ENCODE measurements around the gene SOX15. TPM values are rescaled to one million over a fixed set of nuclear protein-coding genes. Genes with fewer than 3 reads are reported as not detected.
"Not testable (repeated sequence)": the region's sequence is repeated elsewhere in the genome, so short reads cannot be mapped to it uniquely, and the experiment has no call there.

The SOX15 gene
- total and polyA plus RNA-seq, 2 experiments from 2014 or later = 0.71 TPM; not detected in 1

GRCh38 chr17:7627250-7628121 lies 37.6 kb upstream of the SOX15 start, which contains the start of gene SAT2:
Gene SAT2, minus strand, starts transcription at chr17:7627821. Its CDS starts 186 bp downstream, at chr17:7627635.
- no peaks in the 10 kb centered on the region for H3K9me2 ChIP-seq (ENCODE audit: insufficient read depth)
- H3K36me3 ChIP-seq (ENCODE audit: low read depth) = no peaks in the 10 kb centered on the region
- WGBS, 2 experiments (ENCODE audit: low coverage in 1 of 2, low lambda C conversion rate in 2 of 2, missing lambda C conversion rate in 2 of 2) = 2 to 3% methylated on average over 41 to 52 of the region's 54 CpGs
- peak within 1 kb of the TSS; percentile 99 for H3K4me3 ChIP-seq
- peak within 1 kb of the TSS; percentile 99 for H3K9ac ChIP-seq
- DNase-seq = peak; percentile 96
- H3K4me1 ChIP-seq (ENCODE audit: insufficient read depth) = no peaks in the 10 kb centered on the region
- no peaks in the 10 kb centered on the region for H4K20me1 ChIP-seq (ENCODE audit: insufficient read depth)
- TF ChIP-seq EZH2 (IDR thresholded peaks at IDR 0.05; ENCODE audit: insufficient read depth, poor library complexity, severe bottlenecking) (no peak), EZH2phosphoT487 (IDR thresholded peaks at IDR 0.05; ENCODE audit: insufficient read depth, low read depth) (no peak)
- no peaks in the 10 kb centered on the region for H3K27me3 ChIP-seq (replicated peaks; ENCODE audit: insufficient read depth)
- H3K27ac ChIP-seq = peak within 1 kb of the TSS; percentile 88
- peaks cover 12% of the 10 kb centered on the region for H3K79me2 ChIP-seq (ENCODE audit: insufficient read depth)
- peak within 1 kb of the TSS; percentile 89 for H2AFZ ChIP-seq
- H3F3A ChIP-seq (ENCODE audit: insufficient read depth) = no peaks in the 10 kb centered on the region
- peak within 1 kb of the TSS; percentile 90 for H3K4me2 ChIP-seq (ENCODE audit: unreplicated experiment)
- in situ Hi-C loops (cut with MboI) = no loop called here
- H3K9me3 ChIP-seq (ENCODE audit: low read depth) = no peaks in the 10 kb centered on the region

- H3K4me1 ChIP-seq (ENCODE audit: insufficient read depth) = no peaks in the 10 kb centered on the region
- peak overlapping the region; percentile 88; the same call in 1 of the 2 replicates for H3K27ac ChIP-seq
- TF ChIP-seq EZH2 (IDR thresholded peaks at IDR 0.05; ENCODE audit: insufficient read depth, poor library complexity, severe bottlenecking) = no peak
- peak; percentile 50 for DNase-seq
- 20 to 21% methylated on average over 6 of the region's 6 CpGs for WGBS, 2 experiments (ENCODE audit: low coverage in 1 of 2, low lambda C conversion rate in 2 of 2, missing lambda C conversion rate in 2 of 2)
- H3K9ac ChIP-seq = peak overlapping the region; percentile 99
- H3K79me2 ChIP-seq (ENCODE audit: insufficient read depth) = peaks cover 12% of the 10 kb centered on the region
- no peaks in the 10 kb centered on the region for H3K9me2 ChIP-seq (ENCODE audit: insufficient read depth)
- H3K4me2 ChIP-seq (ENCODE audit: unreplicated experiment) = peak overlapping the region; percentile 90
- in situ Hi-C loops (cut with MboI) = no loop called here
- H4K20me1 ChIP-seq (ENCODE audit: insufficient read depth) = no peaks in the 10 kb centered on the region
- no peaks in the 10 kb centered on the region for H3K36me3 ChIP-seq (ENCODE audit: low read depth)
- H3F3A ChIP-seq (ENCODE audit: insufficient read depth) = no peaks in the 10 kb centered on the region
- H3K27me3 ChIP-seq (replicated peaks; ENCODE audit: insufficient read depth) = no peaks in the 10 kb centered on the region
- no peaks in the 10 kb centered on the region for H3K9me3 ChIP-seq (ENCODE audit: low read depth)
- H2AFZ ChIP-seq = peak overlapping the region; percentile 89
- peak overlapping the region; percentile 99 for H3K4me3 ChIP-seq
Measured at GRCh38 chr17:7626956-7627249, 37.0 kb upstream of the SOX15 start.

GRCh38 chr17:7626307-7626706 lies 36.4 kb upstream of the SOX15 start:
- Histone ChIP-seq H3K79me2 (ENCODE audit: insufficient read depth) (peaks cover 12% of the 10 kb centered on the region), H3K9me3 (ENCODE audit: low read depth) (no peaks in the 10 kb centered on the region), H2AFZ (no peak overlapping the region), H3K9ac (no peak overlapping the region), H3K27ac (no peak overlapping the region), H3K27me3 (replicated peaks; ENCODE audit: insufficient read depth) (no peaks in the 10 kb centered on the region), H3K4me1 (ENCODE audit: insufficient read depth) (no peaks in the 10 kb centered on the region), H3K4me2 (ENCODE audit: unreplicated experiment) (peak overlapping the region; percentile 90), H4K20me1 (ENCODE audit: insufficient read depth) (no peaks in the 10 kb centered on the region), H3K36me3 (ENCODE audit: low read depth) (no peaks in the 10 kb centered on the region), H3K4me3 (no peak overlapping the region), H3F3A (ENCODE audit: insufficient read depth) (no peaks in the 10 kb centered on the region), H3K9me2 (ENCODE audit: insufficient read depth) (no peaks in the 10 kb centered on the region)
- 83 to 90% methylated on average over 7 of the region's 7 CpGs for WGBS, 2 experiments (ENCODE audit: low coverage in 1 of 2, low lambda C conversion rate in 2 of 2, missing lambda C conversion rate in 2 of 2)
- in situ Hi-C loops (cut with MboI) = no loop called here
- no peak for TF ChIP-seq EZH2 (IDR thresholded peaks at IDR 0.05; ENCODE audit: insufficient read depth, poor library complexity, severe bottlenecking)
- TF ChIP-seq EZH2phosphoT487 (IDR thresholded peaks at IDR 0.05; ENCODE audit: insufficient read depth, low read depth) = no peak
- no peak for DNase-seq

- H3K4me1 ChIP-seq (ENCODE audit: insufficient read depth); H2AFZ ChIP-seq; H3K27ac ChIP-seq; H3K9me2 ChIP-seq (ENCODE audit: insufficient read depth); in situ Hi-C loops (cut with MboI); DNase-seq; H4K20me1 ChIP-seq (ENCODE audit: insufficient read depth); H3K9me3 ChIP-seq (ENCODE audit: low read depth); H3K27me3 ChIP-seq (replicated peaks; ENCODE audit: insufficient read depth); H3F3A ChIP-seq (ENCODE audit: insufficient read depth); H3K4me2 ChIP-seq (ENCODE audit: unreplicated experiment); H3K4me3 ChIP-seq; H3K9ac ChIP-seq; H3K36me3 ChIP-seq (ENCODE audit: low read depth): not testable (repeated sequence)
- H3K79me2 ChIP-seq (ENCODE audit: insufficient read depth) = peaks cover 12% of the 10 kb centered on the region
- WGBS, 2 experiments (ENCODE audit: low coverage in 1 of 2, low lambda C conversion rate in 2 of 2, missing lambda C conversion rate in 2 of 2) = 94 to 97% methylated on average over 16 of the region's 16 CpGs
Measured at GRCh38 chr17:7625749-7626148, 35.9 kb upstream of the SOX15 start.
